Skeletal muscle satellite cell (primary cell): ENCODE measurements around the gene ZFP36.
A peak's percentile ranks its signal among the peaks of the same experiment; 100 is the strongest.

Experiments
- H3K27me3 ChIP-seq: 2 replicates; pipeline ENCODE4 v1.7.0; 2013; ENCODE audit warnings: low read length; ENCODE audit not compliant: control insufficient read depth, insufficient read depth
- H3K36me3 ChIP-seq: 2 replicates; pipeline ENCODE4 v1.7.0; 2013; ENCODE audit warnings: mild to moderate bottlenecking, control low read depth, low read length; ENCODE audit not compliant: insufficient read depth
- H3K4me1 ChIP-seq: 2 replicates; pipeline ENCODE4 v1.7.0; 2013; ENCODE audit warnings: low read length; ENCODE audit not compliant: control insufficient read depth, insufficient read depth
- H3K4me2 ChIP-seq: 2 replicates; pipeline ENCODE4 v1.7.0; 2013; ENCODE audit warnings: mild to moderate bottlenecking, low read length
- H3K4me3 ChIP-seq: 2 replicates; pipeline ENCODE4 v1.7.0; 2013; ENCODE audit warnings: low read length
- H3K9ac ChIP-seq: 2 replicates; pipeline ENCODE4 v1.7.0; 2013; ENCODE audit warnings: mild to moderate bottlenecking, low read depth, low read length, moderate library complexity
- H3K9me3 ChIP-seq: replicated peaks from 2 replicates; pipeline ENCODE4 v1.7.0; 2013; ENCODE audit warnings: mild to moderate bottlenecking, control low read depth, low read length

The ZFP36 gene

DNA sequence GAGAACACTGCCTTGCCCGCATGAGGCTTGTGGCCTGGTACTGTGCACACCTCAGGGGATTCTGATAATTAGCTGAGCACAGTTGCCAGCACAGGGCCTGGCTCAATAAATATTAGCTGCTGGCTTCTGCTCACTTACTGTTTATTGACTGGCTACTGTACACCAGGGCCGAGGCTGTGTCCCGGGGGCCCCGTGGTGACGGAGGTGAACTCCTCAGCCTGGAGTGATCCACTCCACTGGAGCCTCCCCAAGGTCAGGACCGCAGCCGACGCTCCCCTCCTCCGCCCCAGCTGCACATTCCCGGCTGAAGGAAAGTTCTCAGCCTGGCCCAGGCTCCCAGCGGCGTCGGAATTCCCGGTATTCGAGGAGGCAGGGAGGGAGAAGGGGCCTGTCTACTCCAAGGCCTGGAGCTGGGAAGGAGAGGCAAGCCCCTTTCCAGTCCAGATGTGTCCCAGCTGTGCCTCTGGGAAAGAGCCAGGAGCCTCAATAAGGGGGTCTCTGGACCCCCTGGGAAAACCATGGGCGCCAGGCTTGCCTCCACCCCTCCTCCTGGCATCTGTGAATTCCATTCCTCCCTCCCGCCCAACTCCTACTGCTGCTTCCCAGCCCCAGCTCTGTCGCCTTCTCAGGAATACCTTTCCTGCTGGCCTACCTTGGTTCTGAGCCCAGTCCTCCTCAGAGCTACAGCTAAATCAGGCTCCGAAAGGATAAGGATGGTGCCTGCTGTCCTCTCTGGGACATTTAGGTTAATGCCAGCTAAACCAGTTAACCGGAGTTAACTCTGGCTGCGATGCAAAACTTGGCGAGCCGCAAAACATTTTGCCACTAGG, 21.9 kb downstream of the ZFP36 start:
- H3K36me3 ChIP-seq = peaks cover 37% of the 10 kb centered on the region
- peak overlapping the region; percentile 62 for H3K4me2 ChIP-seq
- H3K9ac ChIP-seq = peak overlapping the region; percentile 52
- no peaks in the 10 kb centered on the region for H3K27me3 ChIP-seq
- H3K4me3 ChIP-seq = peak overlapping the region; percentile 35
- no peaks in the 10 kb centered on the region for H3K9me3 ChIP-seq
- peaks cover 19% of the 10 kb centered on the region for H3K4me1 ChIP-seq

DNA sequence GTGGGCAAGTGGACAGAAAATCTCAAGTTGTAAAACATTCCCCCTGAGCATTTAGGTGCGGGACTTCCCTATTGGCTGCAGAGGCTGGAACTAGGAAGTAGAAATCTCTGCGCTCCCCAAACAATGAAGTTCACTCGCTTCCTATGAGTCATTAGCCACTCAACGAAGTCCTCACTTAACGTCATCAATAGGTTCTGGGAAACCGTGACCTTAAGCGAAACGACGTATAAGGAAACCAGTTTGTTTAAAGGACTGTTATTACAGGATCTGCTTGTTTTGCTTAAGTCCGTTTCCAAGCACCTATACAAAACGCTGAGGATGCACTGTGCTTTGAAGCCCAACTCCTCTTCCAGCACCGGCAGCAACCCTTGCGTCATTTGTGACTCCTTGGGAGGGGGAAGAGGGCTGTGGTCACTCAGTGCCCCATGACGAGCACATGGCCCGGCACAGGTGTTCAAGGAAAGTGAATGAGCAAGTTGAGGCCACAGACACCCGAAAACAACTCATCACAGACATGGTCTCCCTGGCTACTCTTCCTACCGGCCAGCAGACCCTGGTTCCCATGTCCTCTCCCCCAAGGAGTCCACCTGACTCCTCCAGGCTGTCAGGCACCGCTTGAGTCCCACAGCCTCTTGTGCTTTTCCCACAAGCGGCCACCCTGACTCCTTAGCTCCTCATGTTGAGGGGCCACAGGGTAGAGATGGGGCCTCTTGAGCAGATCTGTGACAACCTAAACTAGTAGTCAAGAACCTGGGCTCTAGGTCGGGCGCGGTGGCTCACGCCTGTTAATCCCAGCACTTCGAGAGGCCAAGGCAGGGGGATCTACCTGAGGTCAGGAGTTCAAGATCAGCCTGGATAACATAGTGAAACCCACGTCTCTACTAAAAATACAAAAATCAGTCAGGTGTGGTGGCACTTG, 24.3 kb downstream of the ZFP36 start:
- H3K36me3 ChIP-seq = peaks cover 33% of the 10 kb centered on the region
- H3K9ac ChIP-seq = peak overlapping the region; percentile 41
- peaks cover 34% of the 10 kb centered on the region for H3K4me1 ChIP-seq
- no peaks in the 10 kb centered on the region for H3K27me3 ChIP-seq
- H3K4me3 ChIP-seq = no peak overlapping the region
- H3K9me3 ChIP-seq = no peaks in the 10 kb centered on the region
- peak overlapping the region; percentile 11 for H3K4me2 ChIP-seq

DNA sequence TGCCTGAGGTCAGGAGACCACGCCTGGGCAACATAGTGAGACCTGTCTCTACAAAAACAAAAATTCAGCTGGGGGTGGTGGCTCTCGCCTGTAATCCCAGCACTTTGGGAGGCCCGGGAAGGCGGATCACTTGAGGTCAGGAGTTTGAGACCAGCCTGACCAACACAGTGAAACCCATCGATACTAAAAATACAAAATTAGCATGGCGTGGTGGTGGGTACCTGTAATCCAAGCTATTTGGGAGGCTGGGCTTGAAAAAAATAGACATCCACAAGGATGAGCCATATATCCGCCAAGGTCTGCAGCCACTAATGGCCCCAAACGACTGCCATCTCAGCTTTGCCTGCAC, 26.0 kb downstream of the ZFP36 start:
- H3K9me3 ChIP-seq = no peaks in the 10 kb centered on the region
- no peak overlapping the region for H3K9ac ChIP-seq
- H3K4me3 ChIP-seq = no peak overlapping the region
- H3K4me1 ChIP-seq = peaks cover 41% of the 10 kb centered on the region
- H3K36me3 ChIP-seq = peaks cover 33% of the 10 kb centered on the region
- no peaks in the 10 kb centered on the region for H3K27me3 ChIP-seq
- H3K4me2 ChIP-seq = no peak overlapping the region

DNA sequence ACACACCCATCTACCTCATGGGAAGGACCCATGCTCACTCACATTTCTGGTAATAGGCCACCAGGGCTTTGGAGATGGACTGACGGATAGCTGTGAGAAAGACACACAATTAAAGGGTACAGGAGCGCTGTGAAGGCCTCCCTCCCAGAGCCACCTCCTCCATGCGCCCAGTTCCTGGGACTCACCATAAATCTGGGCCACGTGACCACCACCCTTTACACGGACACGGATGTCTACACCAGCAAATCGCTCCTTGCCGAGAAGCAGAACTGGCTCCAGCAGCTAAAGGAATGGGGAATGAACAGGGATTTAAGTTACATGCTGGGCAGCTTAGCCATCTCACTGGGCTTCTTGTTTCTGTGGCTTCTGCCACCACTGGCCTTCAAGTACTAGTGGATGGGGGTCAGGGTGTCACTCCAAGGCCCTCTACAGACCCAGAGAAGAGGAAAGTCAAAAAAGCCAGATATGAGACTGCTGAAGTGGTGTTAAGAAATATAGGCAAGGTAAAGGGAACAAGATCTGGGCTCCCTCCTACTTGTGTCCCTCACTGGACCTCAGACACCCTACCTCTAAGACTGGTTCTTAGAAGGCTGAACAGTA, 26.9 kb downstream of the ZFP36 start:
- Histone ChIP-seq H3K9me3 (no peaks in the 10 kb centered on the region), H3K36me3 (peaks cover 33% of the 10 kb centered on the region), H3K27me3 (no peaks in the 10 kb centered on the region), H3K4me3 (no peak overlapping the region), H3K4me2 (peak overlapping the region; percentile 90), H3K4me1 (peaks cover 35% of the 10 kb centered on the region), H3K9ac (peak overlapping the region; percentile 99)

DNA sequence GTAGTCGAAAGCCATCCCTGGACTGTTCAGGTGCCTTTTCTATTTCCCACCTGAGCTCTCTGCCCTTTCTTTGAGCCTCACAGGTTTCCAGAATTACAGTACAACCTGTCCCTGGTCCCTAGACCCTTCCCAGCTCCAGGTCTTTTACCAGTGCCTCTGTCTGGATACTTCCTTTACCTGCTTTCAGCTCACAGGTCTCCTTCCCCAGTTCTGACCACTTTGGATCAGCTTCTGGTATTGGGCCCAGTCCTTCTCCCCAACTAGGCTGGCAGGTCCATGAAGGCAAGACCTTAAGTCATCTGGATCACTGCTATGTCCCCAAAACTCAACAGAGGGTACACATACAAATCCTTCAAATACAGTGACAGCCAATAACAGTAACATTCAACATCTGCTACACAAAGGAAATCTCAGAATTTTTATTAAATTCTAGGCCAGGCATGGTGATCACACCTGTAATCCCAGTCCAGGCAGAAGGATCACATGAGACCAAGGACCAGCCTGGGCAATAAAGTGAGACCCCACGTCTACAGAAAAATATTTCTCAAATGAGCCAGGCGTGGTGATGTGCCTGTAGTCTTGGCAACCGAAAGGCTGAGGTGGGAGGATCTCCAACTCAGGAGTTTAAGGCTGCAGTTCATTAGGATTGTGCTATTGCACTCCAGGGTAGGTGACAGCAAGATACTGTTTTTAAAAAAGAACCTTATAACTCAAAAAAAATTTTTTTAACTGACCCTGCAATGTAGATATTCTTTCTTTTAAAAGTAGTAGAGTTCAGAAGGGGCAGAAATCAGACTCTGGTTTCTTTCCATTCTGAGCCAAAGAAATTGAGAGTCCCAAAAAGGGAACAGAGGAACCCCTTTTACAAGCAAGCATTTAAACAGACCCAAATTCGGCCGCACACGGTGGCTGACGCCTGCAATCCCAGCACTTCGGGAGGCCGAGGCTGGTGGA, 27.8 kb downstream of the ZFP36 start:
- Histone ChIP-seq H3K36me3 (peaks cover 33% of the 10 kb centered on the region), H3K27me3 (no peaks in the 10 kb centered on the region), H3K4me2 (peak overlapping the region; percentile 90), H3K9me3 (no peaks in the 10 kb centered on the region), H3K4me1 (peaks cover 29% of the 10 kb centered on the region), H3K4me3 (peak overlapping the region; percentile 90), H3K9ac (peak overlapping the region; percentile 99)

DNA sequence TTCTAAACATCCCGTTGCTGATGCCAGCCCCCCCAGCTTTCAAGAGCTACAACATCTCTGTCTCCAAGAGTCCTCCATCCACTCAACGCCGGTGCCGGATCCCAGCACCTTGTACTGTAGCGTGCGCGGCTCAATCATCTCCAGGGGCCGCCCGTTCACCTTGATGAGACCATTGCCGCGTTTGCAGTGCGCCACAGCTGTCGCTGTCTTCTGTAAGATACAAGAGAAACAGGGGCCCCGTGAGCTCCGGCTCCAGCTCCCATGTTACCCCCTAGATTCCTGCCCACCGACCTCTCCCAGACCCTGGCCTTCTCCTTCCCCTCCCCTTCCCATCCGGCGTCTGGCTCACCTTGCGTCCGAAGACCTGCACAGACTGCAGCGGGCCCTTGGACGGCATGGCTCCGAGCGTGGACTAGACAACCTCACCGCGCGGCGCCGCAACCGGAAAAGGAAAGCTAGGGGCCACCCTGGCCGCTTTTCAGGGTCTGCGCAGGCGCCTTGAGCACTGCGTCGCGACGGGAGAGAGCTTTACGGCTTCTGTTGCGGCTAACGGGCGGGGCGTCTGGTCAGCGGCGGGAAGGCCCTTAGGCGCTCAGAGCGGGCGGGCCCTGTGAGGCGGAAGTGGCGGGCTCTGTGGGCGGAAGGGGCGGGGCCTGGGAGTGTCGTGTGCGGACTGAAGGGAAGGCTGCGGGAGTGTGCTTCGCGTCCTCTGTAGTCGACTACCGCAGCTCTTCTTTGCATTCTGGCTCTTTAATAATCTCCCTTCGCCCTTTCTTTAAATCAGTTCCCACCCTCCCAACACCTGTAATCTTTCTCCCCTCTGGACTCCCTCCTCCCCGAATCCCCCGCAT, 29.1 kb downstream of the ZFP36 start, which contains the start of gene RPS16:
Gene RPS16 (minus strand): TSS at position 451 of the 851 bp plus-strand sequence. CDS start 54 bp downstream, at position 397.
- Histone ChIP-seq H3K4me2 (peak within 1 kb of the TSS; percentile 91), H3K9me3 (no peaks in the 10 kb centered on the region), H3K4me1 (peaks cover 29% of the 10 kb centered on the region), H3K36me3 (peaks cover 33% of the 10 kb centered on the region), H3K27me3 (no peaks in the 10 kb centered on the region), H3K4me3 (peak within 1 kb of the TSS; percentile 90), H3K9ac (peak within 1 kb of the TSS; percentile 99)

DNA sequence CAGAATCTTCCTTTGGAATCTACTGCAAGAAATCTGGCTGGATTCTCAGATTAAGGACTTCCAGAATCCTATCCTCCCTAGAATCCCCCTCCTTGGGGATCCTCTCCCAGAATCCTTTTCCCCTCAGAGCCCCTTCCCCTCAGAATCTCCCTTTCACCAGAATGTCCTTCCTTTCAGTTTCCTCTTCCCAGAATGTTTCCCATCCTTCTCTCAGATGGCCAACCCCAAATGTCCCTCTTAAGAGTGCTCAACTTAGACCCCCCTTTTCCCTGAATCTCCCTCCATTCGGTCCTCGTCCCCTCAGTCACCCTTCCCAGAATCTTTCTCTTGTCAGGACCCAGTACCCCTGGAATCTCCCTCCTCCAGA, 29.7 kb downstream of the ZFP36 start:
- Histone ChIP-seq H3K36me3 (peaks cover 33% of the 10 kb centered on the region), H3K9me3 (no peaks in the 10 kb centered on the region), H3K27me3 (no peaks in the 10 kb centered on the region), H3K9ac (peak overlapping the region; percentile 92), H3K4me2 (peak overlapping the region; percentile 91), H3K4me3 (peak overlapping the region; percentile 90), H3K4me1 (peaks cover 24% of the 10 kb centered on the region)

DNA sequence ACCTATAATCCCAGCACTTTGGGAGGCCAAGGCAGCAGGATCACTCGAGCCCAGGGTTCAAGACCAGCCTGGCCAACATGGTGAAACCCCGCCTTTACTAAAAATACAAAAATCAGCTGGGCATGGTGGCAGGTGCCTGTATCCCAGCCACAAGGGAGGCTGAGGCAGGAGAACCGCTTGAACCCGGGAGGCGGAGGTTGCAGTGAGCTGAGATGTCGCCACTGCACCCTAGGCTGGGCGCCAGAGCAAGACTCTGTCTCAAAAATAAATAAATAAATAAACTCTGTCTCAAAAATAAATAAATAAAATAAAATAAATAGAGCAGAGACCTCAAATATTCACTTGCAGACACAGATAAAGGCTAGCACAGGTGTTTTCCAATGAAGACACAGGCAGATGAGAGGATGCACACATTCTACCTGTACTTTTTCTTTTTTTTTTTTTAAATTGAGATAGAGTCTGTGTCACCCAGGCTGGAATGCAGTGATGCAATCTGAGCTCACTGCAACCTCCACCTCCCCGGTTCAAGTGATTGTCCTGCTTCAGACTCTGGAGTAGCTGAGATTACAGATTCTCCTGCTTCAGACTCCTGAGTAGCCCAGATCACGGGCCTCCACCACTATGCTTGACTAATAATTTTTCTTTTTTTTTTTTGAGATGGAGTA, 31.8 kb downstream of the ZFP36 start:
- Histone ChIP-seq H3K4me2 (no peak overlapping the region), H3K9me3 (no peaks in the 10 kb centered on the region), H3K4me3 (no peak overlapping the region), H3K36me3 (peaks cover 20% of the 10 kb centered on the region), H3K27me3 (no peaks in the 10 kb centered on the region), H3K4me1 (peaks cover 23% of the 10 kb centered on the region), H3K9ac (no peak overlapping the region)

DNA sequence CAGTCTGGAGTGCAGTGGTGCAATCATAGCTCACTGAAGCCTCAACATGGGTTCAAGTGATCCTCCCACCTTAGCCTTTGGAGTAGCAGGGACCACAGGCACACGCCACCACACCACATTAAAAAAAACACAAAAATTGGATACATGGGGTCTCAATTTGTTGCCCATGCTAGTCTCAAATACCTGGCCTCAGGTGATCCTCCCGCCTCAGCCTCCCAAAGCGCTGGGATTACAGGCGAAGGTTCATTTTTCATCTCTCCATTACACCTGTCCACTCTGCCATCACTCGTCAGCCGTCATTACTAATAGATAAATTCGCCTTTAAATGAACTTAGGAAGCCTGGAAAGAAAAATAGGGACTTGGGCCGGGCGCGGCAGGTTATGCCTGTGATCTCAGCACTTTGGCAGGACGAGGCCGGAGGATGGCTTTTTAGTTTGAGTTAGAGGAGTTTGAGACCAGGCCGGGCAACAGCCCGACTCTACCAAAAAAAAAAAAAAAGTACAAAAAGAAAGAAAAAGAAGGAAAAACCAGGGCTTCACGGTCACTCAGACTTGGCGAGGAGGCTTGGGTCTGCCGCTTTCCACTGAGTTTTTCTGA, 38.0 kb downstream of the ZFP36 start:
- Histone ChIP-seq H3K4me1 (peaks cover 26% of the 10 kb centered on the region), H3K4me3 (peak overlapping the region; percentile 87), H3K9ac (peak overlapping the region; percentile 99), H3K4me2 (peak overlapping the region; percentile 91), H3K36me3 (peaks cover 13% of the 10 kb centered on the region), H3K9me3 (no peaks in the 10 kb centered on the region), H3K27me3 (no peaks in the 10 kb centered on the region)
